Endothelial cell of umbilical vein (primary cell): ENCODE measurements around the gene OR10A3. TPM values are rescaled to one million over a fixed set of nuclear protein-coding genes. Genes with fewer than 3 reads are reported as not detected.

Experiments used
- BruUV-seq: library from RNA; stranded (reverse); fragments of 400-500 nt; replicated peaks from 2 replicates; lab custom pipeline; 2021; lab: Mats Ljungman, UMichigan
- CTCF ChIA-PET: fragments of 300-600, 350-600 bp; sonication (Branson Sonifier 250); formaldehyde crosslinking; loops from one replicate; lab custom pipeline; 2021; ENCODE audit warnings: antibody characterized with exemption, inconsistent platforms; lab: Charles Lee
- POLR2A ChIA-PET: fragments of 300-600, 350-600 bp; sonication (Branson Sonifier 250); formaldehyde crosslinking; loops from one replicate; lab custom pipeline; 2021; ENCODE audit warnings: antibody characterized with exemption, inconsistent platforms; lab: Charles Lee
- DNase-seq: peaks from one replicate; pipeline ENCODE4 v3.0.0-alpha.2; 2011; ENCODE audit warnings: low read depth, low spot score
- FAIRE-seq: peaks from 2 replicates; lab custom pipeline; 2011; peaks lifted over from hg19 to GRCh38; lab: Jason Lieb, UNC
- H2AFZ ChIP-seq: 2 replicates; pipeline ENCODE4 v1.6.0; 2012; ENCODE audit warnings: low read depth, low read length, control low read depth, inconsistent platforms
- H3K27ac ChIP-seq: 2 replicates; pipeline ENCODE4 v1.5.1; 2011; ENCODE audit warnings: low read depth, mild to moderate bottlenecking, control low read depth, low read length, moderate library complexity; ENCODE audit not compliant: insufficient read depth
- H3K27me3 ChIP-seq, 2 experiments: 2 replicates each; pipeline versions ENCODE4 v1.6.0 to v1.6.1; 2011; ENCODE audit warnings: low read length in 2 of 2, mixed read lengths in 1 of 2; ENCODE audit not compliant: control insufficient read depth in 2 of 2, insufficient read depth in 2 of 2
- H3K36me3 ChIP-seq, 2 experiments: 2 replicates in 1 of 2; 3 replicates in 1 of 2; pipeline ENCODE4 v1.5.1; 2011; ENCODE audit warnings: low read length in 2 of 2, mild to moderate bottlenecking in 1 of 2, moderate library complexity in 1 of 2; ENCODE audit not compliant: control insufficient read depth in 2 of 2, insufficient read depth in 2 of 2; ENCODE audit errors: extremely low read depth in 1 of 2
- H3K4me1 ChIP-seq: 3 replicates; pipeline ENCODE4 v1.5.1; 2011; ENCODE audit warnings: mild to moderate bottlenecking, low read length; ENCODE audit not compliant: control insufficient read depth, insufficient read depth; ENCODE audit errors: extremely low read depth
- H3K4me2 ChIP-seq: 2 replicates; pipeline ENCODE4 v1.6.1; 2011; ENCODE audit warnings: low read length, control low read depth, mixed read lengths; ENCODE audit not compliant: insufficient read depth
- H3K4me3 ChIP-seq, 3 experiments: fragments of 200-600 bp in 1 of 3; sonication (generic), shearing (Covaris generic) in 1 of 3; replicated peaks in 1 of 3; 2 replicates each; pipeline ENCODE4 v1.5.1; 2011 to 2016; ENCODE audit warnings: control low read depth in 3 of 3, low read length in 3 of 3, mild to moderate bottlenecking in 2 of 3, inconsistent platforms in 1 of 3, low read depth in 1 of 3, moderate library complexity in 1 of 3; ENCODE audit not compliant: insufficient read depth in 1 of 3
- H3K79me2 ChIP-seq: 2 replicates; pipeline ENCODE4 v1.6.0; 2012; ENCODE audit warnings: low read length, inconsistent platforms; ENCODE audit not compliant: control insufficient read depth, insufficient read depth
- H3K9ac ChIP-seq: replicated peaks from 2 replicates; pipeline ENCODE3; 2011; ENCODE audit warnings: low read length, control low read depth; ENCODE audit not compliant: insufficient read depth; ENCODE audit errors: extremely low read depth
- H3K9me1 ChIP-seq: replicated peaks from 3 replicates; pipeline ENCODE4 v1.6.0; 2011; ENCODE audit warnings: mild to moderate bottlenecking, low read length; ENCODE audit not compliant: control insufficient read depth, insufficient read depth; ENCODE audit errors: extremely low read depth
- H3K9me3 ChIP-seq: replicated peaks from 2 replicates; pipeline ENCODE4 v1.5.1; 2012; ENCODE audit warnings: low read length, inconsistent platforms; ENCODE audit not compliant: control insufficient read depth, insufficient read depth
- H4K20me1 ChIP-seq: replicated peaks from 2 replicates; pipeline ENCODE3; 2011; ENCODE audit warnings: mild to moderate bottlenecking, low read length; ENCODE audit not compliant: control insufficient read depth, insufficient read depth; ENCODE audit errors: extremely low read depth
- CTCF ChIP-seq, 2 donors: IDR thresholded peaks; 1 replicate in 1 of 2; 2 replicates in 1 of 2; pipeline ENCODE4 v1.5.1; 2011; ENCODE audit warnings: low read length in 2 of 2, mild to moderate bottlenecking in 2 of 2, moderate library complexity in 2 of 2, control low read depth in 1 of 2, inconsistent platforms in 1 of 2, low read depth in 1 of 2; ENCODE audit not compliant: insufficient read depth in 1 of 2; ENCODE audit errors: extremely low read depth in 1 of 2
- EZH2 ChIP-seq: IDR thresholded peaks from 2 replicates; pipeline ENCODE4 v1.6.1; 2012; ENCODE audit warnings: borderline replicate concordance, low read depth, mild to moderate bottlenecking, moderate library complexity, low read length, inconsistent platforms; ENCODE audit not compliant: severe bottlenecking
- FOS ChIP-seq: IDR thresholded peaks from 2 replicates; pipeline ENCODE4 v1.6.1; 2011; ENCODE audit warnings: mild to moderate bottlenecking, low read length, moderate library complexity, borderline replicate concordance; ENCODE audit not compliant: insufficient read depth
- GATA2 ChIP-seq: IDR thresholded peaks from 2 replicates; pipeline ENCODE4 v1.7.0; 2011; ENCODE audit warnings: low read depth, mild to moderate bottlenecking, moderate library complexity, mixed read lengths, low read length; ENCODE audit not compliant: insufficient read length, insufficient read depth
- JUN ChIP-seq: IDR thresholded peaks from 2 replicates; pipeline ENCODE4 v1.6.1; 2011; ENCODE audit warnings: borderline replicate concordance, low read depth; ENCODE audit not compliant: insufficient read length, insufficient read depth
- MAX ChIP-seq: IDR thresholded peaks from 2 replicates; pipeline ENCODE4 v1.6.1; 2011; ENCODE audit not compliant: insufficient read depth, insufficient read length
- MYC ChIP-seq: IDR thresholded peaks from one replicate; pipeline ENCODE4 v1.6.1; 2011; ENCODE audit warnings: mild to moderate bottlenecking, low read depth, low read length
- POLR2A ChIP-seq: IDR thresholded peaks from 2 replicates; pipeline ENCODE4 v1.6.1; 2012; ENCODE audit warnings: low read depth, mild to moderate bottlenecking, control low read depth, low read length
- POLR2AphosphoS5 ChIP-seq: IDR thresholded peaks from 2 replicates; pipeline ENCODE4 v1.6.1; 2012; ENCODE audit warnings: low read depth, mild to moderate bottlenecking, control low read depth, low read length, moderate library complexity; ENCODE audit not compliant: insufficient read depth
- dilution Hi-C: fragments of 300-500 bp; cut with MboI; formaldehyde crosslinking; loops from one replicate; pipeline ENCODE4 v1.15.0; 2019; ENCODE audit warnings: low sequenced_read_pairs; ENCODE audit not compliant: extremely low pct_ligation_motif_present
- intact Hi-C: fragments of 100-400 bp; cut with micrococcal nuclease; formaldehyde crosslinking; loops from one replicate; pipeline ENCODE4 v1.10.0; 2022
- polyA plus RNA-seq, 4 experiments: library from polyadenylated mRNA; depleted of rRNA in 3 of 4; stranded (reverse) in 3 of 4; unstranded in 1 of 4; fragments of >200 nt; gene quantifications; 2 replicates each; pipeline versions ENCODE4 v1.2.1 to v1.2.3, GENCODE V29; 2011 to 2012; ENCODE audit warnings: missing spikeins in 1 of 4
- total RNA-seq: library from RNA; stranded (reverse); gene quantifications from 2 replicates; pipeline ENCODE4 v1.2.3, GENCODE V29; 2021

The OR10A3 gene
- total and polyA plus RNA-seq, 2 donors (not counting 3 experiments of a cell fraction or from before 2014, with no cell fraction given), result not detected

DNA sequence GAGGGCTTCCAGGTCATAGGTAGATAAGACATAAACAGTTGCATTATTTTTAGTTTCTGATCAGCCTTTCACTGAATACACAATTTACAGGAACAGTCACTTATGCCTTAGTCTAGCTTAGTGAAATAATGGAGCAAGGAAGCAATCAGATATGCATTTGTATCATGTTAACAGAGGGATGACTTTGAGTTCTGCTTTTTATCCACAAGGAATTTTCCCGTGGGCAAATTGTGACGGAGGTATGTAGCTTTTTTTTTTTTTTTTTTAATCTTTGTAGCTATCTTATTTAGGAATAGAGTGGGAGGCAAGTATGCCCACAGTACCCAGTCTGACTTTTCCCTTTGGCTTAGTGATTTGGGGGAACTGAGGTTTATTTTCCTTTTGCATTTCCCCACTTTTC lies 27.2 kb upstream of the OR10A3 start:
- DNase-seq (no peak), FAIRE-seq (peak; percentile 31)
- Histone ChIP-seq H3K27ac (no peak overlapping the region), H3K4me1 (no peaks in the 10 kb centered on the region), H4K20me1 (no peaks in the 10 kb centered on the region), H3K36me3 (no peaks in the 10 kb centered on the region), H3K79me2 (no peaks in the 10 kb centered on the region), H3K9ac (no peak overlapping the region), H3K4me3 (no peak overlapping the region), H3K9me3 (no peaks in the 10 kb centered on the region), H3K27me3 (no peaks in the 10 kb centered on the region), H2AFZ (no peak overlapping the region), H3K4me2 (no peak overlapping the region), H3K9me1 (no peaks in the 10 kb centered on the region)
- no TSS peak for BruUV-seq
- ChIA-PET CTCF (interaction anchor here (1.7 kb wide), 2 partner anchors 9 to 18 kb away, joined by 5 read pairs; partner anchors contain the start of gene EIF3F), POLR2A (no interaction called here)
- intact Hi-C loops (loop anchor here (5.0 kb wide), 1 partner anchor 616 kb away; no protein-coding TSS in a partner anchor), dilution Hi-C loops (no loop called here)
- TF ChIP-seq CTCF (IDR thresholded peaks at IDR 0.05; ENCODE audit: extremely low read depth in 1 of 2, insufficient read depth in 1 of 2, low read depth in 1 of 2, low read length in 2 of 2) (no peak), FOS (no peak), MYC (no peak), GATA2 (no peak), MAX (no peak), JUN (no peak), POLR2A (no peak), EZH2 (no peak), POLR2AphosphoS5 (no peak)
